ELF-1 (cell line): ENCODE measurements around the gene ZSCAN5C.
"Not testable (repeated sequence)": the region's sequence is repeated elsewhere in the genome, so short reads cannot be mapped to it uniquely, and the experiment has no call there.

Source experiments
- DNase-seq: peaks from one replicate; pipeline ENCODE4 v3.0.0-alpha.2; 2016; ENCODE audit warnings: low read depth, low spot score

The ZSCAN5C gene

GRCh38 chr19:56191711-56192110 is 10.4 kb upstream of the ZSCAN5C start:
- no peak for DNase-seq

GRCh38 chr19:56193981-56194640 is 8.0 kb upstream of the ZSCAN5C start:
- DNase-seq, result no peak

GRCh38 chr19:56197646-56198045 is 4.4 kb upstream of the ZSCAN5C start, which contains the start of gene ZSCAN5B:
Gene ZSCAN5B (minus strand): TSS chr19:56197783. CDS start chr19:56193052, 4,731 bp downstream.
- DNase-seq, result not testable (repeated sequence)

DNA sequence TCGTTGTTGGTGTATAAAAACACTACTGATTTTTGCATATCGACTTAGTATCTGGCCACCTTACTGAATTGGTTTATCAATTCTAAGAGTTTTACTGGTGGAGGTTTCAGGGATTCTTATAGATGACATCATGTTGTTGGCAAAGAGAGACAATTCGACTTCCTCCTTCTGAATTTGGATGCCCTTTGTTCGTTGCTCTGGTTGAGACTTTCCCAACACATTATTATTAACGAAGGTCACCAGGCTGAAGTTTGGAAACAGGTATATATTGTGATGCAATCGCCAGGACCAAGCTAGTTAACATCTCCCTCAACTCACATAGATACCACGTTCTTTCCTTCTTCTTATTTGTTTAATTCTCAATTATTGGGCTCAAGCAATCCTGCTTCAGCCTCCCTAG is 2.4 kb upstream of the ZSCAN5C start:
- DNase-seq, result no peak

GRCh38 chr19:56207581-56207980 is 5.5 kb downstream of the ZSCAN5C start:
- DNase-seq, result not testable (repeated sequence)

DNA sequence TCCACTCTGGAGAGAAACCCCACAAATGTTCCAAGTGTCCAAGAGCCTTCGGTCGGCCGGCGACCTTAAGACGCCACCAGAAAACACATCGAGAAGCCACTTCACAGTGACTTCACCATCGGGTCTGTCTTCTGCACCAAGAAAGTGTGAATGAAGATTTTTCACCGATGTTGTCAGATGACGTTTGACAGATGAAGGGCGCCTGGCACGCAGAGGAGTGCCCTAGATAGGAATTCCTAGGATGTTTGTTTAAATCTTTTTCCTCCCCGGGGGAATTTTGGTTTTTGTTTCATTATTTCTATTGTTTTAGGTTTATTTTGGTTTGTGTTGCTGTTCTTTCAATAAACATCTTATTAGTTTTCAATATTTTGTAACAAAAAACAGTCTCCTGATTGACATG is 7.0 kb downstream of the ZSCAN5C start:
- no peak for DNase-seq

GRCh38 chr19:56210036-56210435 is 8.0 kb downstream of the ZSCAN5C start:
- DNase-seq, result not testable (repeated sequence)

DNA sequence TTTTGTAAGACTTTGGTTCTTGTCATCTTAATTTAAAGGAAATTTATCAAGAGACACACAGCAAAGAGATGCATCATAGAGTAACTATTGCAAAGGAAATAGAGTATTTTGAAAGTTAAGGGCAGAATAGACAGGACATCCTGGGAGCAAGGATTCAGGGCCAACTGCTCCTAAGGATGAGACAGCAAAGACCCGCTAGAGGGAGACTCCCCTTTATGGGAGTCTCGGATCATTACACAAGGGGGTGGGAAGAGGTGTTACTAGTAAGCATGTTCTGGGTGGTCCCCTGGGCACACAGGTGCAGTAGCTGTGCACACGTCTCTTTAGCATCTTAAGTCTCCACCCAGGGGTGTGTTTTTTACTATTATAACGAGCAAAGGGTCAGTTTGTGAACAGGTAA is 9.6 kb downstream of the ZSCAN5C start:
- DNase-seq, result no peak

- DNase-seq, result peak; percentile 81
Measured at GRCh38 chr19:56217039-56217949, 15.2 kb downstream of the ZSCAN5C start.

DNA sequence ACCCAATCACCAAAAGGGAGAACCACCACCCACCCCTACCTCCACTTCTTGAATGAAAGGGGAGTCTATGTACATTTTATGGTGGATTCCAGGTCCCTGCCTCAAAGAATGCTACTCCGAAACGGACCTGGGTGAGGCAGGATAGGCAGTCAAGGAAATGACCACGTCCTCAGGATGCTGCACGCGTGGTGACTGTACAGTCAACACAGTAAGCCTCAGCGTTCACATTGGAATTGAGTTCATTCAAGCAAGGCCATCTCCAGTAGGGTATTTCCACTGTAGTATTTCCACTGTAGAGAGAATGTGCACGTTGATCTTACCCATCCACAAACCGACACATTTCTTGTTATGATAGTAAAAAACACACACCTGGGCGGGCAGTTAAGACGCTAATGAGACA is 16.9 kb downstream of the ZSCAN5C start:
- no peak for DNase-seq

DNA sequence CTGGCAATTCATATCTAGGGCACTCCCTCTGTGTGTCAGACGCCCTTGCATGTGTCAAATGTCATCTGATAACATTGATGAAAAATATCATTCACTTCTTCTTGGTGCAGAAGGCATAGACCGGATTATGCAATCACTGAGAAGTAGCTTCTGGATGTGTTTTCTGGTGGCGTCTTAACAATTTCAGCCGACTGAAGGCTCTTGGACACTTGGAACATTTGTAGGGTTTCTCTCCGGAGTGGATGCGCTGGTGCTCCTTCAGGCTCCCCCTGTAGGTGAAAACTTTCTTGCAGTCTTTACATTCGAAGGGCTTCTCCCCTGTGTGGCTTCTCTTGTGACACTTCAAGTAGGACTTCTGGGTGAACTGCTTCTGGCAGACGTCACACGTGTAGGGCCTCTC is 19.4 kb downstream of the ZSCAN5C start:
- DNase-seq, result peak; percentile 45

- DNase-seq, result no peak
Measured at GRCh38 chr19:56221851-56222250, 19.8 kb downstream of the ZSCAN5C start.

DNA sequence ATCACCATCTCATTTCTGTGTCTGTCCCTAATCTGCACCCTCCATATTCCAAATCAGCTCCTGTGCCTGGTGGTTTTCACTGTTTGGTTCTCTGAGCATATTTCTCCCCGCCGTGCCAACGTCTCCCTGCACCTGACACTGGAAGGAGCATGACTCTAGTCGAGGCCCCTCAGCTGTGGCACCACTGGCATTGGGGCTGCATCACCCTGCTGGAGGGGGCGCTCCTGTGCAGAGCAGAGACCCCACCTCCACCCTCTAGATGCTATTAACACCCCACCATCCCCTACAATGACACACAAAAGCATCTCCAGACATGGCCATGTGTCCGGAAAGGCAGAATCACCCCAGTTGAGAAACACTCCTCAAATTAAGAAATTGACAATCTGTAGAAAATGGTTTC is 20.8 kb downstream of the ZSCAN5C start:
- DNase-seq, result no peak

- DNase-seq, result no peak
Measured at GRCh38 chr19:56223481-56223880, 21.4 kb downstream of the ZSCAN5C start.

GRCh38 chr19:56245121-56245740 is 43.2 kb downstream of the ZSCAN5C start:
- no peak for DNase-seq

DNA sequence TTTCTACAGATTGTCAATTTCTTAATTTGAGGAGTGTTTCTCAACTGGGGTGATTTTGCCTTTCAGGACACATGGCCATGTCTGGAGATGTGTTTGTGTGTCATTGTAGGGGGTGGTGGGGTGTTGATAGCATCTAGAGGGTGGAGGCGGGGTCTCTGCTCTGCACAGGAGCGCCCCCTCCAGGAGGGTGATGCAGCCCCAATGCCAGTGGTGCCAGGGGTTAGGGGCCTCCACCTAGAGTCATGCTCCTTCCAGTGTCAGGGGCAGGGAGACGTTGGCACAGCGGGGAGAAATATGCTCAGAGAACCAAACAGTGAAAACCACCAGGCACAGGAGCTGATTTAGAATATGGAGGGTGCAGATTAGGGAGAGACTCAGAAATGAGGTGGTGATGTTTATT is 43.7 kb downstream of the ZSCAN5C start:
- DNase-seq, result not testable (repeated sequence)

DNA sequence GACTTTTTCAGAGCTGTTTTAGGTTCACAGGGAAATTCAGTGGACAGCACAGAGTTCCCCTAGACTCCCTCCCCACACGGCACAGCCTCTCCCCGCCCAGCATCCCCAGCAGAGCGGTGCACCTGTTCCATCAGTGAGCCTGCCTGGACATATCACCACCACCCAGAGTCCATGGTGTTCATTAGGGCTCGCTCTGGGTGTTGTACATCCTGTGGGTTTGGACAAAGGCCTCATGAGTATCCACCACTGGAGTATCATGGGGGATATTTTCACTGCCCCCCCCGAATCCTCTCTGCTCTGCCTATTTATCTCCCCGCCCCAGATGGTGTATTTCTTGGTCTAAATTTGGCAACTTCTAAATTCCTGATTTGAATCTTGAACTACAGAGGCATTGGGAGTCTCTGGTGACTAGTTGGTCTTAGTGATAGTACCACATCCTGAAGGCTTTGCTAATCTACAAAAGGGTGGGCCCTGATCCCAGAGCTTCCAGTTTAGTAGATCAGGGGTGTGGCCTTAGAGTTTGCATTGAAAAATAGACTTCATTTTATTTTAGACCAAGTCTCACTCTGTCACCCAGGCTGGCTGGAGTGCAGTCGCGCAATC is 46.8 kb downstream of the ZSCAN5C start:
- DNase-seq, result not testable (repeated sequence)

GRCh38 chr19:56252699-56253422 is 50.8 kb downstream of the ZSCAN5C start:
- DNase-seq, result peak; percentile 95

DNA sequence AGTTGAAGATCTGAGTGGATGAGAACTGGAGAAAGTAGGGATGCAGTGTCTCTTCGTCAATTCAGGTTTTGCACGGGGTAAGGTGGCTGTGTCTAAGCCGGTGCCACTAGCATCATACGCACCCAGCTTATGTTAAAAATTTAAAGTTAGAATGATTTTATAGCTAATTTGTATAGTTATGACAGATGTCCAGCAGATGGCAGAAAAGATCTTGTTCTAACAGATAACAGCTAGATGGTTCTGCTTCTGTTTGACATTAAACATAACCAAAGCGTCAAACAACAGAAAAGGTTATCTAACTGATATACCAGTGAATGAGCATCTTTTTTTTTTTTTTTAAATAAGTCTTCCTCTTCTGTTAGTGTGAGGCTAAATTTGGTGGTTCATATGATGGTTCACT is 51.7 kb downstream of the ZSCAN5C start:
- no peak for DNase-seq

- DNase-seq, result no peak
Measured at GRCh38 chr19:56258272-56258671, 56.2 kb downstream of the ZSCAN5C start.
